Sigmoid colon (tissue), 4 donors: ENCODE measurements around the gene PCBP3.

Experiments used
- EP300 ChIP-seq, 4 donors: sonication (generic); formaldehyde crosslinking; IDR thresholded peaks; one replicate each; pipeline ENCODE4 v1.6.1; 2017; ENCODE audit warnings: antibody characterized with exemption in 4 of 4
- POLR2AphosphoS5 ChIP-seq, 4 donors: sonication (generic); formaldehyde crosslinking; IDR thresholded peaks; one replicate each; pipeline ENCODE4 v1.6.1; 2017; ENCODE audit warnings: antibody characterized with exemption in 4 of 4
- TF ChIP-seq, protein P1 (sequence below), 4 experiments: fragments of 450-650 bp in 3 of 4; fragments of 200-600 bp in 1 of 4; IDR thresholded peaks; one replicate each; pipeline ENCODE4 v1.5.1; 2016 to 2019; ENCODE audit warnings: antibody characterized with exemption in 4 of 4, mild to moderate bottlenecking in 3 of 4, moderate library complexity in 2 of 4

DNA sequence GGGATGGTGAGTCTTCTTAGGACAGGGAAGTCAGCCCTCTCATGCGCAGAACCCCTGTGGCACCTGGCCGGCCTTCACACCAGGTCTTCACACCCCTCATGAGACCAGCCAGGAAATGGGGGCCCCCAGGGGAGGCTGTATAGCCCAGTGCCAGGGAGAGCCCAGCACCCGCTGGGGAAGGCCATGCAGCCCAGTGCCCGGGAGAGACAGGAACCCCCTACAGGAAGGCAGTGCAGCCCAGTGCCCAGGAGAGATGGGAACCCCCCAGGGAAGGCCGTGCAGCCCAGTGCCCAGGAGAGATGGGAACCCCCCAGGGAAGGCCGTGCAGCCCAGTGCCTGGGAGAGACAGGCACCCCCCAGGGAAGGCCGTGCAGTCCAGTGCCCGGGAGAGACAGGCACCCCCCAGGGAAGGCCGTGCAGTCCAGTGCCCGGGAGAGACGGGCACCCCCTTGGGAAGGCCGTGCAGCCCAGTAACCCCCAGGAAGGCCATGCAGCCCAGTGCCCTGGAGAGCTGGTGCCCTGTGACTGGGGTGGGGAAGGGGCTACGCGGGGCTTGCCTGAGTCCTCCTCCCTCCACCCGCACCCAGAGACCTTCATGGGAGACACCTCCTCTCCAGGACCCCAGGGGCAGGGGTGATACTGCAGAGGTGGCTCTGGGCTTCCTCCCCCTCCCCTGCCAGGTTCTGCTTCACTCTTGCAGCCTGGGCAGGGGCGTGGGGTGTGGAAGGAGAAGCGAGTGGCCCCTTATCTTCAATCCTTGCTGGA is 227.5 kb downstream of the PCBP3 start:
- TF ChIP-seq EP300 (IDR thresholded peaks at IDR 0.05) (no peak), POLR2AphosphoS5 (IDR thresholded peaks at IDR 0.05) (no peak)
- TF ChIP-seq, protein P1, sequence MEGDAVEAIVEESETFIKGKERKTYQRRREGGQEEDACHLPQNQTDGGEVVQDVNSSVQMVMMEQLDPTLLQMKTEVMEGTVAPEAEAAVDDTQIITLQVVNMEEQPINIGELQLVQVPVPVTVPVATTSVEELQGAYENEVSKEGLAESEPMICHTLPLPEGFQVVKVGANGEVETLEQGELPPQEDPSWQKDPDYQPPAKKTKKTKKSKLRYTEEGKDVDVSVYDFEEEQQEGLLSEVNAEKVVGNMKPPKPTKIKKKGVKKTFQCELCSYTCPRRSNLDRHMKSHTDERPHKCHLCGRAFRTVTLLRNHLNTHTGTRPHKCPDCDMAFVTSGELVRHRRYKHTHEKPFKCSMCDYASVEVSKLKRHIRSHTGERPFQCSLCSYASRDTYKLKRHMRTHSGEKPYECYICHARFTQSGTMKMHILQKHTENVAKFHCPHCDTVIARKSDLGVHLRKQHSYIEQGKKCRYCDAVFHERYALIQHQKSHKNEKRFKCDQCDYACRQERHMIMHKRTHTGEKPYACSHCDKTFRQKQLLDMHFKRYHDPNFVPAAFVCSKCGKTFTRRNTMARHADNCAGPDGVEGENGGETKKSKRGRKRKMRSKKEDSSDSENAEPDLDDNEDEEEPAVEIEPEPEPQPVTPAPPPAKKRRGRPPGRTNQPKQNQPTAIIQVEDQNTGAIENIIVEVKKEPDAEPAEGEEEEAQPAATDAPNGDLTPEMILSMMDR (IDR thresholded peaks at IDR 0.05): no peak
